ENCODE results near the gene SH2D1B.
"Not testable (repeated sequence)": the region's sequence is repeated elsewhere in the genome, so short reads cannot be mapped to it uniquely, and the experiment has no call there.

GRCh38 chr1:162418584-162418983 is 6.6 kb upstream of the SH2D1B start:
- TF ChIP-seq CTCF (IDR thresholded peaks at IDR 0.05; ENCODE audit: extremely low read depth in 1 of 2, insufficient read depth in 1 of 2, low read depth in 1 of 2, low read length in 2 of 2); EZH2 (IDR thresholded peaks at IDR 0.05; ENCODE audit: borderline replicate concordance, low read depth, low read length, severe bottlenecking); POLR2A (IDR thresholded peaks at IDR 0.05; ENCODE audit: low read depth, low read length); FOS (IDR thresholded peaks at IDR 0.05; ENCODE audit: borderline replicate concordance, insufficient read depth, low read length); JUN (IDR thresholded peaks at IDR 0.05; ENCODE audit: borderline replicate concordance, insufficient read depth, insufficient read length, low read depth); MAX (IDR thresholded peaks at IDR 0.05; ENCODE audit: insufficient read depth, insufficient read length); MYC (IDR thresholded peaks at IDR 0.05; ENCODE audit: low read depth, low read length); POLR2AphosphoS5 (IDR thresholded peaks at IDR 0.05; ENCODE audit: insufficient read depth, low read depth, low read length): not testable (repeated sequence)
